Thyroid gland (tissue), 4 donors: Measurements from ENCODE around the gene DCST1. TPM values are rescaled to one million over a fixed set of nuclear protein-coding genes. Genes with fewer than 3 reads are reported as not detected.

Source experiments
- DNase-seq, 2 donors: peaks; one replicate each; pipeline ENCODE4 v3.0.0-alpha.2; 2019
- H3K27ac ChIP-seq, 3 donors: fragments of 200-600 bp; sonication (generic); 1 replicate in 2 of 3; 2 replicates in 1 of 3; pipeline ENCODE4 v1.5.1; 2016 to 2019; ENCODE audit warnings: mild to moderate bottlenecking in 1 of 3, moderate library complexity in 1 of 3
- H3K27me3 ChIP-seq: fragments of 200-600 bp; sonication (generic); one replicate; pipeline ENCODE4 v1.5.1; 2019
- H3K36me3 ChIP-seq, 2 donors: fragments of 200-600 bp; sonication (generic); one replicate each; pipeline ENCODE4 v1.5.1; 2016 to 2019
- H3K4me1 ChIP-seq, 2 donors: fragments of 200-600 bp; sonication (generic); one replicate each; pipeline ENCODE4 v1.5.1; 2017 to 2019
- H3K4me3 ChIP-seq, 3 donors: fragments of 200-600 bp; sonication (generic); replicated peaks in 1 of 3; 1 replicate in 2 of 3; 2 replicates in 1 of 3; pipeline ENCODE4 v1.5.1; 2016; ENCODE audit warnings: mild to moderate bottlenecking in 1 of 3
- H3K9me3 ChIP-seq: fragments of 200-600 bp; sonication (generic); one replicate; pipeline ENCODE4 v1.5.1; 2017
- CTCF ChIP-seq, 6 experiments: fragments of 200-600 bp in 3 of 6; fragments of 450-650 bp in 3 of 6; sonication (generic) in 3 of 6; IDR thresholded peaks; one replicate each; pipeline ENCODE4 v1.5.1; 2016 to 2019; ENCODE audit warnings: antibody characterized with exemption in 6 of 6, mild to moderate bottlenecking in 2 of 6, inconsistent platforms in 1 of 6, moderate library complexity in 1 of 6
- POLR2A ChIP-seq, 2 donors: fragments of 450-650 bp; IDR thresholded peaks; one replicate each; pipeline ENCODE4 v1.6.1; 2017; ENCODE audit warnings: antibody characterized with exemption in 2 of 2, mild to moderate bottlenecking in 2 of 2, moderate library complexity in 1 of 2
- WGBS, 2 donors: methylation state at CpG; one replicate each; pipeline ENCODE4 v1.1.5; 2017; 5-methylcytosine and 5-hydroxymethylcytosine counted together
- intact Hi-C: fragments of 100-400 bp; cut with DNase I; formaldehyde crosslinking; loops from one replicate; pipeline ENCODE4 v1.15.1; 2023
- total RNA-seq, 4 donors: library from RNA; depleted of rRNA; stranded (reverse); fragments of >200 nt; gene quantifications; one replicate each; pipeline ENCODE4 v1.2.3, GENCODE V29; 2016

Gene DCST1
- total RNA-seq, 4 donors from 2014 or later = 0.24 TPM; not detected in 3

DNA sequence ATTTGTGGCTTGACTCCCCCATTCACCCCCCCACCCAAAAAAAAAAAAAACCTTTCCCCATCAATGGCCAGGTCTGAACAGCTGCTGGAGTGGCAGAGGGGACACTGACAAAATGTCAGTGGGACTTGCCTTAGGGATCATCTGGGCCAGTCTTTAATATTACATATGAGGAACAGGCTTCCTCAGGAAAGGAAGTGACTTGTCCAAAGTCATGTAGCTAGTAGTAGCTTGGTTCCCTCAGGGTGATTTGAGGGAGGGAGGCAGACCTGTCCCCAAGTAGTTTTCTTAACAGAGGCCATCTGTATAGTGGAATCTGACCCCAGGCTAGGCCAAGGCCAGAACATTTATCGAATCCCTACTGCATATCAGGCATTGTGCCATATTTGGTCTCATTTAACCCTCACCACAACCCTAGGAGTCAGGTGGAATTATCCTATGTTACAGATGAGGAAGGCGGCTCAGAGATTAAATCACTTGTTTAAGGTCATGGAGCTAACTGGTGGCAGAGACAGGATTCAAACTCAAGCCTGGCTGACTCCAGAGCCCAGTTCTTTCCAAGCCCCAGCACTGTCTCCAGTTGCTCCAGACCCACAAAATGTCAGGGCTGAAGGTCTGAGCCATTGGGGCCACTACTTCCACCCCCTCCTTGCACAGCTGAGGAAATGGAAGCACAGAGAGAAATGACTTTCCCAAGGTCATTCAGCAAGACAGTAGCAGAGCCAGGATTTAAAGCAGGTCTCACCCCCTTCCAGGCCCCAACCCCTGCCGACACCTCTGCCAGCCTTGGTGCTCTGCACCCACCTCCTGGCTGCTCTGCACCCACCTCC, 20.6 kb upstream of the DCST1 start:
- DNase-seq = no peak
- Histone ChIP-seq H3K27me3 (no peaks in the 10 kb centered on the region), H3K4me1 (peaks cover 56 to 71% of the 10 kb centered on the region in 2 donors), H3K9me3 (no peaks in the 10 kb centered on the region), H3K36me3 (peaks cover 19 to 22% of the 10 kb centered on the region in 2 donors), H3K27ac (peak overlapping the region in 2 of 3 donors; percentile 58 to 63), H3K4me3 (no peak overlapping the region)
- TF ChIP-seq CTCF (IDR thresholded peaks at IDR 0.05) = no peak
- TF ChIP-seq POLR2A (IDR thresholded peaks at IDR 0.05) = no peak
- 69 to 79% methylated on average over 3 of the region's 3 CpGs for WGBS, 2 donors
- intact Hi-C loops = no loop called here

- TF ChIP-seq POLR2A (IDR thresholded peaks at IDR 0.05) (no peak), CTCF (IDR thresholded peaks at IDR 0.05) (no peak)
- Histone ChIP-seq H3K27me3 (no peaks in the 10 kb centered on the region), H3K9me3 (no peaks in the 10 kb centered on the region), H3K4me3 (no peak overlapping the region), H3K27ac (no peak overlapping the region), H3K36me3 (peaks cover 19 to 22% of the 10 kb centered on the region in 2 donors), H3K4me1 (peaks cover 56 to 71% of the 10 kb centered on the region in 2 donors)
- no peak for DNase-seq
- 60 to 62% methylated on average over 6 to 8 of the region's 8 CpGs for WGBS, 2 donors
- intact Hi-C loops = no loop called here
Observed at GRCh38 chr1:155013632-155014031, 20.0 kb upstream of the DCST1 start.

DNA sequence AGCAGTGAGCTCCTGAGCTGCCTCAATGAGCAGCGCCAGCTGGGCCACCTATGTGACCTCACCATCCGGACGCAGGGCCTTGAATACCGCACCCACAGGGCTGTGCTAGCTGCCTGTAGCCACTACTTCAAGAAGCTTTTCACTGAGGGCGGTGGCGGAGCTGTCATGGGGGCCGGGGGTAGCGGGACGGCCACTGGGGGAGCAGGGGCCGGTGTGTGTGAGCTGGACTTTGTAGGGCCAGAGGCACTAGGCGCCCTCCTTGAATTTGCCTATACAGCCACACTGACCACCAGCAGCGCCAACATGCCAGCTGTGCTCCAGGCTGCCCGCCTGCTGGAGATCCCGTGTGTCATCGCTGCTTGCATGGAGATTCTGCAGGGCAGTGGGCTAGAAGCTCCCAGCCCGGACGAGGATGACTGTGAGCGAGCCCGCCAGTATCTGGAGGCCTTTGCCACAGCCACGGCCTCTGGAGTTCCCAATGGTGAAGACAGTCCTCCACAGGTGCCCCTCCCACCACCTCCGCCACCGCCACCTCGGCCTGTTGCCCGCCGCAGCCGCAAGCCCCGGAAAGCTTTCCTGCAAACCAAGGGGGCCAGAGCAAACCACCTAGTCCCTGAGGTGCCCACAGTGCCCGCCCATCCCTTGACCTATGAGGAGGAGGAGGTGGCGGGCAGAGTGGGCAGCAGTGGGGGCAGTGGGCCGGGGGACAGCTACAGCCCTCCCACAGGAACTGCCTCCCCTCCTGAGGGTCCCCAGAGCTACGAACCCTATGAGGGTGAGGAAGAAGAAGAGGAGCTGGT, 18.7 kb upstream of the DCST1 start:
- TF ChIP-seq CTCF (IDR thresholded peaks at IDR 0.05) (no peak), POLR2A (IDR thresholded peaks at IDR 0.05) (no peak)
- 95 to 97% methylated on average over 14 to 16 of the region's 31 CpGs for WGBS, 2 donors
- peaks cover 51 to 73% of the 10 kb centered on the region in 2 donors for H3K4me1 ChIP-seq
- intact Hi-C loops = no loop called here
- no peak for DNase-seq
- H3K4me3 ChIP-seq = no peak overlapping the region
- H3K27me3 ChIP-seq = no peaks in the 10 kb centered on the region
- peak overlapping the region in 1 of 3 donors; percentile 18 for H3K27ac ChIP-seq
- H3K36me3 ChIP-seq = peaks cover 19 to 22% of the 10 kb centered on the region in 2 donors
- no peaks in the 10 kb centered on the region for H3K9me3 ChIP-seq

GRCh38 chr1:155015527-155016230, 17.9 kb upstream of the DCST1 start:
- peak overlapping the region in 1 of 3 donors; percentile 18 for H3K27ac ChIP-seq
- DNase-seq = no peak
- no peaks in the 10 kb centered on the region for H3K27me3 ChIP-seq
- no peaks in the 10 kb centered on the region for H3K9me3 ChIP-seq
- peaks cover 19 to 22% of the 10 kb centered on the region in 2 donors for H3K36me3 ChIP-seq
- TF ChIP-seq CTCF (IDR thresholded peaks at IDR 0.05) (no peak), POLR2A (IDR thresholded peaks at IDR 0.05) (no peak)
- no peak overlapping the region for H3K4me3 ChIP-seq
- intact Hi-C loops = no loop called here
- 84 to 88% methylated on average over 8 to 9 of the region's 16 CpGs for WGBS, 2 donors
- peaks cover 47 to 66% of the 10 kb centered on the region in 2 donors for H3K4me1 ChIP-seq
